ENCODE data around the gene DNAH5. TPM values are rescaled to one million over a fixed set of nuclear protein-coding genes. Genes with fewer than 3 reads are reported as not detected.

Gene DNAH5
- total and polyA plus RNA-seq, 8 donors = 0.50 to 12.5 (median 1.1) TPM; not detected in 1

DNA sequence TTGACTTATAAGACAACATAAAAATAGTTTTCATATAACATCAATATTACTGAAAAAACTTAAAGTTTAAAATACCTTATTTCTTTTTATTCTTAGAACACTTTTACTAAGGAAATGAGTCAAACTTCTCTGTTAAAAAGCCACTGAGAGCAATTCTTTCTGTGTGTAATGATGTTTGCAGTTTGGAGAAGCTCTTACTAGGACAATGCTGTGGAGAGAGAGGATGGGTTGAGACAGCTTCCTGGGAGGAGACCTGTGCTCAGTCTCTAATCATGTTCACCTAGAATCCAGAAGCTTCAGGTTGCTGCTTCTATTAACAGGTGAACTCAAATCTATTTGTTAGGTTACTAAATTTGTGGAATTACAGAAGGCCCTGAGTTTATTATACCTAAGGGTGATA lies 198.5 kb downstream of the DNAH5 start:
- H3K9me3 ChIP-seq = no peaks in the 10 kb centered on the region
- intact Hi-C loops (cut with DNase I; ENCODE audit: low total_unique reads) = no loop called here
- no peaks in the 10 kb centered on the region for H3K4me1 ChIP-seq
- no peak for DNase-seq
- H3K4me3 ChIP-seq = no peak overlapping the region
- no peak for TF ChIP-seq POLR2AphosphoS5 (IDR thresholded peaks at IDR 0.05)
- TF ChIP-seq, protein P1, sequence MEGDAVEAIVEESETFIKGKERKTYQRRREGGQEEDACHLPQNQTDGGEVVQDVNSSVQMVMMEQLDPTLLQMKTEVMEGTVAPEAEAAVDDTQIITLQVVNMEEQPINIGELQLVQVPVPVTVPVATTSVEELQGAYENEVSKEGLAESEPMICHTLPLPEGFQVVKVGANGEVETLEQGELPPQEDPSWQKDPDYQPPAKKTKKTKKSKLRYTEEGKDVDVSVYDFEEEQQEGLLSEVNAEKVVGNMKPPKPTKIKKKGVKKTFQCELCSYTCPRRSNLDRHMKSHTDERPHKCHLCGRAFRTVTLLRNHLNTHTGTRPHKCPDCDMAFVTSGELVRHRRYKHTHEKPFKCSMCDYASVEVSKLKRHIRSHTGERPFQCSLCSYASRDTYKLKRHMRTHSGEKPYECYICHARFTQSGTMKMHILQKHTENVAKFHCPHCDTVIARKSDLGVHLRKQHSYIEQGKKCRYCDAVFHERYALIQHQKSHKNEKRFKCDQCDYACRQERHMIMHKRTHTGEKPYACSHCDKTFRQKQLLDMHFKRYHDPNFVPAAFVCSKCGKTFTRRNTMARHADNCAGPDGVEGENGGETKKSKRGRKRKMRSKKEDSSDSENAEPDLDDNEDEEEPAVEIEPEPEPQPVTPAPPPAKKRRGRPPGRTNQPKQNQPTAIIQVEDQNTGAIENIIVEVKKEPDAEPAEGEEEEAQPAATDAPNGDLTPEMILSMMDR (IDR thresholded peaks at IDR 0.05) = no peak
- TF ChIP-seq POLR2A (IDR thresholded peaks at IDR 0.05) = no peak
- TF ChIP-seq EP300 (IDR thresholded peaks at IDR 0.05) = no peak
- no peak overlapping the region for H3K27ac ChIP-seq
- H3K36me3 ChIP-seq = no peaks in the 10 kb centered on the region
- H3K27me3 ChIP-seq = no peaks in the 10 kb centered on the region

DNA sequence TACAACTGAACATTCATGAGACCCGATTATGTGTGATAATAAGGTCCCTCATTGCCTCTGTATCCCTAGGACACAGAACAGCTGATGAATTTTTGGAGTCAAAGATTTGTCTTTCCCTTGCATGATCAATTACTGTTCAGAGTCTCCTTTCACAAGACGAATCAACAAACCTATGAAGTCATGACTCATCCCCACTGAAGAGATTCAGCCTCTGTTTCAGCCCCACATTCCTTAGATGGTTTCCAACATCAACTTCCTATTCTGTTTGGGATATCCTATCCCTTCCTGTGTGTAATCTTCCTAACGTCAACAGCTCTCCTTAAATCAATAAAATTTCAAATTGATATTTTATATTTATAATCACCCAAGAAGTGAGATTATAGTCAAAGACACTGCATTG lies 199.0 kb downstream of the DNAH5 start:
- Histone ChIP-seq H3K4me1 (no peaks in the 10 kb centered on the region), H3K4me3 (no peak overlapping the region), H3K27ac (no peak overlapping the region), H3K36me3 (no peaks in the 10 kb centered on the region), H3K27me3 (no peaks in the 10 kb centered on the region), H3K9me3 (no peaks in the 10 kb centered on the region)
- TF ChIP-seq POLR2A (IDR thresholded peaks at IDR 0.05) (no peak), EP300 (IDR thresholded peaks at IDR 0.05) (no peak), POLR2AphosphoS5 (IDR thresholded peaks at IDR 0.05) (no peak)
- TF ChIP-seq, protein P1 (IDR thresholded peaks at IDR 0.05) = no peak
- intact Hi-C loops (cut with DNase I; ENCODE audit: low total_unique reads) = no loop called here
- WGBS, 5 donors = 36 to 46% (median 38%) methylated on average over 3 of the region's 3 CpGs
- DNase-seq = no peak

DNA sequence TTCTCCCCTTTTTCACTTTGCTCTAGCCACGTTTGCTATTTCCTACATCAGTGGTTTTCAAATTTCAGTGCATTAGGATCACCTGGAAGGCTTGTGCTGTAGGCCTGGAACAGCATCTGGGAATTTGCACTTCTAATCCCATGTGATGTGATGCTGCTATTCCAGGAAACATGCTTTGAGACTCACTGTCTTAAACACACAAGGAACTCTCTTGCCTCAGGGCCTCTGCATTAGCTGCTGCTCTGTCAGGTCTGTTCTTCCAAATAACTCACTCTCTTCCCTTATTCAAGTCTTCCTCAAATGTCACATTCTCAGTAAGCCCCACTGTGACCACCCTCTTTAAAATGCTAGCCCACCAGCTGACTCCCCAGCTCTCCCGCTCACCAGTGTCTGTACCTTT lies 204.0 kb downstream of the DNAH5 start:
- no peak overlapping the region for H3K4me3 ChIP-seq
- no peaks in the 10 kb centered on the region for H3K4me1 ChIP-seq
- intact Hi-C loops (cut with DNase I; ENCODE audit: low total_unique reads) = no loop called here
- no peak for TF ChIP-seq POLR2AphosphoS5 (IDR thresholded peaks at IDR 0.05)
- TF ChIP-seq EP300 (IDR thresholded peaks at IDR 0.05) = no peak
- TF ChIP-seq, protein P1 (IDR thresholded peaks at IDR 0.05) = no peak
- TF ChIP-seq POLR2A (IDR thresholded peaks at IDR 0.05) = no peak
- no peaks in the 10 kb centered on the region for H3K27me3 ChIP-seq
- H3K9me3 ChIP-seq = no peaks in the 10 kb centered on the region
- H3K27ac ChIP-seq = no peak overlapping the region
- no peak for DNase-seq
- 51 to 70% (median 62%) methylated on average over 2 of the region's 2 CpGs for WGBS, 5 donors
- no peaks in the 10 kb centered on the region for H3K36me3 ChIP-seq

DNA sequence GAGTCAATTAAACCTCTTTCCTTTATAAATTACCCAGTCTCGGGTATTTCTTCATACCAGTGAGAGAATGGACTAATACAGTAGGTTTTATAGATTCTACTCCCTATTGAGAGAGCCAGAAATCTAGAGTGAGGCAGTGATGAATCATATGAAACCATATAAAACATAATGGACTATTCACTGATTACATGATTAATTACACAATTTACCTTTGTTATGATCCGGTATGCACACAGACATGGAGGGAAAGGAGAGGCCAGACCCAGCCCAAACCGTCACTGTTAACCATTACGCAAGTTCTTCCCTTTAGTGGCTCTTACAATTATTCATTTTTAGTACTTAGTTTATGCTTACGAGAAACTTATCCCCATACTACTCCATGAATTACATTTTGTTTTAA lies 205.0 kb downstream of the DNAH5 start:
- intact Hi-C loops (cut with DNase I; ENCODE audit: low total_unique reads) = no loop called here
- DNase-seq = no peak
- no peak overlapping the region for H3K27ac ChIP-seq
- H3K9me3 ChIP-seq = peaks cover 0 to 2% (median 0%) of the 10 kb centered on the region in 4 donors
- no peaks in the 10 kb centered on the region for H3K4me1 ChIP-seq
- H3K27me3 ChIP-seq = no peaks in the 10 kb centered on the region
- WGBS, 5 donors = 74 to 84% (median 82%) methylated on average over 5 of the region's 5 CpGs
- H3K36me3 ChIP-seq = no peaks in the 10 kb centered on the region
- TF ChIP-seq, protein P1 (IDR thresholded peaks at IDR 0.05) = no peak
- no peak overlapping the region for H3K4me3 ChIP-seq

Measured in stomach (tissue), 9 donors.